Activated T-helper 2 cell treated with anti-CD3 and anti-CD28 coated beads, Interferon-gamma antibody, Interleukin-2, Interleukin-4, amounts not matched to agents 10 μg/mL and 5 μg/mL and 100 μg/mL, durations not matched to agents 14 hours and 24 hours and 36 hours (primary cell): ENCODE results near the gene UBAC1. TPM values are rescaled to one million over a fixed set of nuclear protein-coding genes. Genes with fewer than 3 reads are reported as not detected.

Experiments used
- DNase-seq: peaks from one replicate; pipeline ENCODE4 v3.0.0; 2021; ENCODE audit warnings: low spot score
- H3K27ac Mint-ChIP-seq: one replicate; pipeline ENCODE4 v1.8.0; 2021; ENCODE audit warnings: mixed read lengths
- H3K27me3 Mint-ChIP-seq: one replicate; pipeline ENCODE4 v1.8.0; 2021; ENCODE audit warnings: low read depth, mixed read lengths
- H3K36me3 Mint-ChIP-seq: one replicate; pipeline ENCODE4 v1.8.0; 2021; ENCODE audit warnings: low read depth, mixed read lengths
- H3K4me1 Mint-ChIP-seq: one replicate; pipeline ENCODE4 v1.8.0; 2021; ENCODE audit warnings: low read depth, mixed read lengths
- H3K4me3 Mint-ChIP-seq: one replicate; pipeline ENCODE4 v1.8.0; 2021; ENCODE audit warnings: low read depth, mild to moderate bottlenecking, moderate library complexity, mixed read lengths
- H3K9me3 Mint-ChIP-seq: one replicate; pipeline ENCODE4 v1.8.0; 2021; ENCODE audit warnings: mixed read lengths
- intact Hi-C: fragments of 100-400 bp; cut with micrococcal nuclease; formaldehyde crosslinking; loops from one replicate; pipeline ENCODE4 v1.15.1; 2023
- total RNA-seq: library from RNA; stranded (reverse); gene quantifications from 2 replicates; pipeline ENCODE4 v1.2.3, GENCODE V29; 2022

Gene UBAC1
- total RNA-seq, 1 donor from 2014 or later = 47.2 TPM

DNA sequence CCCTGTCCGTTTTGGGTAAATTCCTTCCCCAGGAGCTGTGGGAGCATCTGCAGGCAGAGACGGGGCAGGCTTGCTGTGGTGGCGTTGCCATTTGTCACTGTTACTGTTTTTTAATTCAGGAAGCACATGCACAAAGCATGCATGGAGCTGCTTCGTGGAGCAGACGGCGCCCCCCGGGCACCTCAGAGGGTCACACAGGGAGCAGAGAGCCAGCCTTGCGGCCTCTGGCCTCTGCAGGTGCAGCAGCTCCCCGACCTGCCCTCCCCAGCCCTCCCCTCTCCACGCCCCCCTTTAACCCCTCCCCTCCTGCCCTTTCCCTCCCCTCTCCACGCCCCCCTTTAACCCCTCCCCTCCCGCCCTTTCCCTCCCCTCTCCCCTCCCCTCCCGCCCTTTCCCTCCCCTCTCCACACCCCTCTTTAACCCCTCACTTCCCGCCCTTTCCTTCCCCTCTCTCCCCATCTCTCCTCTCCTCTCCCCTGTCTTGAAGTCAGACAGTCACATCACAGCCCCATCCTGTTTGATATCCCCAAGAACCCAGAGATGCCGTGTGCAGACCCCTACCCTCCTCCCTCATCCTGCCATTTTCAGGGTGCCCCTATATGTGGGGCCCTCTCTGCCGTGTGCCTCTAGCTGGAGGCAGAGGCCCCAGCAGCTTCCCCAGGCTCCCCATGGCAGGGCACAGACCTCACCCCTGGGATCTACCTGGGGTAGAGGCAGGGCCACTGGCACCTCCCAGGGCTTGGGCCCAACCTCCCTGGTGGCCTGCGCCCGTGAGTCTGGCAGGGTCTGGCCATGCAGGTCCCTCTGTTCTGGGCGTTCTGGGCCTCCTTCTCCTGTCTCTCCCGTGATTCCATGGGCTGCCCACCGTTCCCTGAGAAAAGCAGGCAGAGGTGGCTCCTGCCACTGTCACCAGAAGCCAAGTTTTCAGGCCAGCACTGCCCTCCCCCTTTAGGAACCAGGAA is 29.6 kb upstream of the UBAC1 start:
- Mint-ChIP-seq H3K4me3 (no peak overlapping the region), H3K27ac (no peak overlapping the region), H3K4me1 (peaks cover 2% of the 10 kb centered on the region), H3K9me3 (no peaks in the 10 kb centered on the region), H3K36me3 (no peaks in the 10 kb centered on the region), H3K27me3 (no peaks in the 10 kb centered on the region)
- intact Hi-C loops = no loop called here
- no peak for DNase-seq

DNA sequence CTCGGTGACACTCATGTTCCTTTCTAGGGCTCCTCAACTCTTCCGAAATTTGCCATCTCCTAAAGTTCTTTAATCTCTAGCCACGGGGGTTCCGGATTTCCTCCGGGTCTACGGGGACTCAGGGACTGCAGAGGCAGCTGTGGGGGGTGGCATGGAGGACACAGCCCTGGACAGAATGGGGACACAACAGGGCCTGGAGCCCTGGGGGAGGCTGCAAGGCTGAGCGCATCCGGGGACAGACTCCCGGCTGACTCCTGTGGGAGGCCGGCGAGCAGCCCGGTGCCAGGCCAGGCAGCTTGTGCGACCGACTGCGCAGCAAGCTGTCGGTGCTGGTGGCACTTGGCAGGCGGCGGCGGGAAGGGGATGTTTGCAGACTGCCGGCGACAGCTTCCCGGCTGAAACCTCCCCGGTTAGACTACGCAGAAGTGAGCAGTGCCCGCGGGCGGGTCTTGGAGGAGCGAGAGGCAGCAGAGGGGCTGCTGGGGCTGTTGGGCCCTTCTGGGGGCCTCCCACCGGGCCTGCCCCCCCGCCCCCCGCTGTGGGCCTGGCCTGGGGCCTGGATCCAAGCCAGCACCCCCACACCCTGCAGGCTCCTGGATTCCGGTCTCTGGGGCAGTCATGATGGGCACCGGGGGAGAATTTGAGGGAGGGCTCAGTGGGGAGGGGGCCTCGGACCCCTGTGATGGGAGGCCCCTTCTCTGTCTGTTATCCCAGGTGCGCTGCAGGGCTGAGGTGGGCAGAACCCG is 28.7 kb upstream of the UBAC1 start:
- DNase-seq = no peak
- H3K4me1 Mint-ChIP-seq = peaks cover 2% of the 10 kb centered on the region
- H3K27ac Mint-ChIP-seq = no peak overlapping the region
- H3K27me3 Mint-ChIP-seq = no peaks in the 10 kb centered on the region
- no peak overlapping the region for H3K4me3 Mint-ChIP-seq
- intact Hi-C loops = no loop called here
- H3K36me3 Mint-ChIP-seq = no peaks in the 10 kb centered on the region
- no peaks in the 10 kb centered on the region for H3K9me3 Mint-ChIP-seq

- intact Hi-C loops = no loop called here
Observed at GRCh38 chr9:135989157-135989556, 28.0 kb upstream of the UBAC1 start.

DNA sequence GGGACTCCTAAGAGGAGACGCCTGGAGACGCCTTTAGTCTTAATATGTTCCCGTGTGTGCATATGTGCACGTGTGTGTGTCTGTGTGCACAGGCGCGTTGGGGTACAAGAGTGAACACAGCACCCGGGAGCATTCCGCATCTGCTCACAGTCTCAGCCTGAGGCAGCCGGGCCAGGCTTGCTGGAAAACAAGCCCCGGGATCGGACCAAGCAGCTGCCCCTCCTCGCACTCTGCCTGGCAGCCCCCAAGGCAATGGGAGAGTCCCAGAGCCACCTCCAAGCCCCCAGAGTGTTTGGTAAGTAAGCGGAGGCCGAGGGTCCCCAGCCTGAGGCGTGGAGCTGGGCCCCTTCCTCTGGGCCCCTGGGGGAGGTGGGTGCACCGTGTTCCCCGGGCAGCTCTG is 27.3 kb upstream of the UBAC1 start:
- Mint-ChIP-seq H3K27ac (no peak overlapping the region), H3K4me1 (no peaks in the 10 kb centered on the region), H3K4me3 (no peak overlapping the region), H3K27me3 (no peaks in the 10 kb centered on the region), H3K36me3 (no peaks in the 10 kb centered on the region), H3K9me3 (no peaks in the 10 kb centered on the region)
- no peak for DNase-seq
- intact Hi-C loops = no loop called here

More at GRCh38 chr9:135989157-135989556, 28.0 kb upstream of the UBAC1 start:
- Mint-ChIP-seq H3K4me3 (no peak overlapping the region), H3K4me1 (no peaks in the 10 kb centered on the region), H3K36me3 (no peaks in the 10 kb centered on the region), H3K27me3 (no peaks in the 10 kb centered on the region), H3K27ac (no peak overlapping the region), H3K9me3 (no peaks in the 10 kb centered on the region)
- DNase-seq = no peak

DNA sequence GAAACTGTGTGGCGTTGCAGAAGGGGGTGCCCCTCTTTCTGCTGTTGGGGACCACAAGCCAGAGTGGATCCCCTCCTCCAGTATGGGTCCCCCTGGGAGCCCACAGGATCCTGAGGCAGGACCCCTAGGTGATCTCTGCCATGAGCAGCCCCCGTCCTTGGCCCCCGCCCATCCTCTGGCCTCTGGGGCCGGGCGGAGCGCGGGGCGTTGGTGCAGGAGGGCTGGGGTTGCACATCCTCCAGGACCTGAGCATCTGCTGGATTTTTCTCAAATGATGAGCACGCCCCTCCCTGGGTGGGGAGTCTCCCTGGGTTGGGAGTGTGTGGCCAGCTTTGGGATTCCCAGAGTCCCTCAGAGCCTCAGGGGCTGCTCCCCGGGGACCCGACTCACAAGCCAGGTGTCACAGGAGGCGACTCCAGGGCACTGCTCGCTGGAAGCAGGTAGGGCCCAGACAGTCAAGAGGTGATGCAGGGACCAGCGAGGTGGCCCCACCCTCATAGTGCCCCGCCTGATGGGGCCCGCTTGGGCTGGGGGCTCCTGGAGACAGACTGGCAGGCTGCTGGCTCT is 26.7 kb upstream of the UBAC1 start:
- intact Hi-C loops = no loop called here
- no peaks in the 10 kb centered on the region for H3K36me3 Mint-ChIP-seq

DNA sequence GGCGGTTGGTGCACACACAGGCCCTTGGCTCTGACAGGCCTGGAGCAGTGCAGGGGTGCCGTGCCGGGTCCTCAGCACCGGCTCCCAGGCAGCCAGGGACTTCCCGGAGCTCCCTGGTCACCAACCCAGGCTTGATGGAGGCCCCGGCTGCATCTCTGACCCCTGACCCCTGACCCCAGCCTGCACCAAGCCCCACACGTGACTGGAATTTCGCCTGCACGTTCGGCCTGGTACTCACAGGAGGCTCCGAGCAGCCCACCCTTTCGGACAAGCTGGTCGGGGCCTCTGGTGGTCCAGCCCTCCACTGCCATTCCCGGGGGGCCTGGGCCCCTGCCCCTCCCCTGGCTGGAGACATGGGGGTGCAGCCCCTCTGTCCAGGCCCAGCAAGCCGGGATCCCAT is 25.4 kb upstream of the UBAC1 start:
- Mint-ChIP-seq H3K27me3 (no peaks in the 10 kb centered on the region), H3K9me3 (no peaks in the 10 kb centered on the region), H3K4me3 (no peak overlapping the region), H3K4me1 (no peaks in the 10 kb centered on the region), H3K36me3 (no peaks in the 10 kb centered on the region), H3K27ac (no peak overlapping the region)
- intact Hi-C loops = no loop called here
- DNase-seq = no peak

More for the DNA sequence above, 26.7 kb upstream of the UBAC1 start:
- H3K27ac Mint-ChIP-seq = no peak overlapping the region
- no peaks in the 10 kb centered on the region for H3K9me3 Mint-ChIP-seq
- H3K4me1 Mint-ChIP-seq = no peaks in the 10 kb centered on the region
- DNase-seq = no peak
- H3K4me3 Mint-ChIP-seq = no peak overlapping the region
- no peaks in the 10 kb centered on the region for H3K27me3 Mint-ChIP-seq

- no peak overlapping the region for H3K27ac Mint-ChIP-seq
- no peaks in the 10 kb centered on the region for H3K4me1 Mint-ChIP-seq
- no peaks in the 10 kb centered on the region for H3K36me3 Mint-ChIP-seq
- no peak overlapping the region for H3K4me3 Mint-ChIP-seq
- intact Hi-C loops = no loop called here
- no peak for DNase-seq
- no peaks in the 10 kb centered on the region for H3K9me3 Mint-ChIP-seq
- H3K27me3 Mint-ChIP-seq = no peaks in the 10 kb centered on the region
Observed at GRCh38 chr9:135985889-135986288, 24.7 kb upstream of the UBAC1 start.

- intact Hi-C loops = no loop called here
- Mint-ChIP-seq H3K36me3 (no peaks in the 10 kb centered on the region), H3K4me1 (no peaks in the 10 kb centered on the region), H3K4me3 (no peak overlapping the region), H3K27me3 (no peaks in the 10 kb centered on the region), H3K27ac (no peak overlapping the region), H3K9me3 (no peaks in the 10 kb centered on the region)
- DNase-seq = no peak
Observed at GRCh38 chr9:135985459-135985774, 24.2 kb upstream of the UBAC1 start.

DNA sequence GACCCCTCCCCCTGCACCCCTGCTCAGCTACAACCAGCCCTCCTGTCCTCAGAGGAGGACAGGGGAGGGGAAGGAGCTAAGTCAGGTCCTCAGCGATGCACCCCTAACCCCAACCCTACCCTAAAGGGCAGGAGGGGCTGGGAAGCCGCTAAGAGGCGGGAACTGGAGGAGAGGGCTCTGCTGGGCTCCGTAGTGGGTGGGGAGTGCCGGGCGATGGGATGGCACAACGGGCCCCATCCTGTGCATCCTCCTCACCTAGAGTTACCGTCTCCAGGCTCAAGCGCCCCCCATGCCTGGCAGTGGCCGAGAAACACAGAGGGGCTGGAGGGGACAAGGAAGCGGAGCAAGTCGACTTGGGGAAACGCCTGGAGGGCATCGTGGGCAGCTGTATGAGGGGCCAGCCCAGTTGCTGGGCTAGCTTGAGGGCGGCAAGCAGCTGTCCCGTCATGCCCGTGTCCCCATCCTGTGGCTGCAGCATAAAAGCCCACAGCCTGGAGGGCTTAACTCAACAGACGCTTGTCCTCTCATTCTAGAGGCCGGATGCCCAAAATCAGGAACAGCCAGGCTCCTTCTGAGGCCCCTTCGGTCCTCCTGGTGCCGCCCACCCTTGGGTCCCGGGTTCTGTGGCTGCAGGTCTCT is 23.0 kb upstream of the UBAC1 start:
- intact Hi-C loops = no loop called here
- Mint-ChIP-seq H3K27ac (no peak overlapping the region), H3K4me1 (no peaks in the 10 kb centered on the region), H3K27me3 (no peaks in the 10 kb centered on the region), H3K36me3 (no peaks in the 10 kb centered on the region), H3K4me3 (no peak overlapping the region), H3K9me3 (no peaks in the 10 kb centered on the region)
- no peak for DNase-seq

DNA sequence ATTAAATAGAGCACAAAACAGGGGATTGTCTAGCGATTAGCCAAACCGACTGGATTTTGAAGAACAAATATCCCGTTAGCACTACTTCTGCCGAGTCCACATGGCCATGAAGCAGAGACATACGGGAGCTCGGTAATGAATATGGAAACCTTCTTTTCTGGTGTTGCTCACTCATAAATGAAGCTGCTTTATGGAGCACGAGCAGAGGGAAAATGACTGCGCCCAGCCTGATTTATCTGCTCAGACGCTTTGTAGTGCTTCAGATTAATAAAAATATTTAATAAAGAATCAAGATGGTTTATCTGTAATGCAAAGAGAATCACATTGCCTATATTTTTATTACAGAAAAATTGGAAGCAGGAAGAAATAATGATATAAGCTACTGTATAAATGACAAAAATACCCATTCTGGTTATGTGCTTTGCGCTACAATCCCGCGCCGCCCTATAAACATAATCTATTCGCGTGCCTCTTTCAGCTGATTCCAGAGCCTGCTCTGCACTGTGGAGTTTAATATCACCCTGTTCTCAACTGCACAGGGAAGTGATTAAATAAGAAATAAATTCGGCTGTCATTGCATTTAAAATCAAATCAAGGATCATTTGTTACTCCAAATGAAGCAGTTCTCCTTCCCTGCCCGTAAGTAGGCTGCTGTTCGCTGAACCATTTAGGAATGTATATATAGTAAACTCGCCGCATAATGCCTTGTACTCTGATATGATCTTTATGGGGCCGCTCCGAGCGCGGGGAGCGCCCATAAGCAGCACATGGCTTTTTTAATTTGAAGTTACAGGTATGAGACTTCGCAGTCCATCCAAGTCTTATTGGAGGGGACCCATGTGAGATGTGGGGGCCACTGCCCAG is 22.3 kb upstream of the UBAC1 start:
- no peaks in the 10 kb centered on the region for H3K36me3 Mint-ChIP-seq
- no peaks in the 10 kb centered on the region for H3K9me3 Mint-ChIP-seq
- H3K4me1 Mint-ChIP-seq = no peaks in the 10 kb centered on the region
- no peak for DNase-seq
- H3K4me3 Mint-ChIP-seq = no peak overlapping the region
- no peak overlapping the region for H3K27ac Mint-ChIP-seq
- H3K27me3 Mint-ChIP-seq = peaks cover 4% of the 10 kb centered on the region
- intact Hi-C loops = no loop called here

DNA sequence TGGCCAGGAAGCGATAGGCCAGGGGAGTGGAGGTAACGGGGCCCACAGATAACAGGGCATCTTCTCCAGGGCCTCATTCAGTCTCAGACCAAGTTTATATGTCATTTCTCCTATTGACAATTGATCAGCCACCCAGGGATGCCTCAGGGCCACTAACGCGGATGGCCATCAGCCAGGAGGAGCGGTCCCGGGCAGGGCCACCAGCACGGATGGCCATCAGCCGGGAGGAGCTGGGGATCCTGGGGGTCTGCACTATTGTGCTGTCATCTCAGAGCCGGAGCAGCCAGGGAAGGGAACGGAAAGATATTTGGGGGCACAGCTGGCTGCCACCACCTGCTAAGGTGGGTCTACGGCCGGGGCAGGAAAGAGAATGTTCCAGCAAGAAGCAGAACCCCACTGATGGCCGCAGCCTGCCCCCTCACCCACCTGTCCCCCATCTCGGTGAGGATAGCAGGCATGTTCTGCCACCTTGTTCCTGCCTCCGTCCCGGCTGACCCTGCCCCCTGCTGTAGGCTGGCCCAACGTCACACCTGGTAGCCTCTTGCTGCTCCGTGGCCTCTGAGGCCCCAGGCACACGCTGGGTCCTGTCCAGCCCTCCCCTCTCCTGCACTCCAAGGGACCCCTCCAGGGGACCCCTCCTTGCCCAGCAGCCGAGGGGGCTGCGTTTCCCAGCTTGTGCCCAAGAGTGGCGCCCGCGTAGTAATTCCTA is 21.5 kb upstream of the UBAC1 start:
- Mint-ChIP-seq H3K27me3 (peaks cover 4% of the 10 kb centered on the region), H3K9me3 (no peaks in the 10 kb centered on the region), H3K27ac (no peak overlapping the region), H3K36me3 (no peaks in the 10 kb centered on the region), H3K4me3 (no peak overlapping the region), H3K4me1 (no peaks in the 10 kb centered on the region)
- DNase-seq = no peak
- intact Hi-C loops = no loop called here
